Left ventricle myocardium inferior (tissue), 1 donor: Measurements from ENCODE around the gene HMGA1. TPM values are rescaled to one million over a fixed set of nuclear protein-coding genes. Genes with fewer than 3 reads are reported as not detected.

Experiments
- DNase-seq: peaks from one replicate; pipeline ENCODE4 v3.0.0-alpha.2; 2020
- H3K27ac ChIP-seq: fragments of 200-600 bp; replicated peaks from 2 replicates; pipeline ENCODE4 v1.8.0; 2021
- H3K27me3 ChIP-seq: fragments of 200-600 bp; 2 replicates; pipeline ENCODE4 v1.8.0; 2021; ENCODE audit warnings: low read depth
- H3K36me3 ChIP-seq: fragments of 200-600 bp; 2 replicates; pipeline ENCODE4 v1.8.0; 2021
- H3K4me1 ChIP-seq: fragments of 200-600 bp; 2 replicates; pipeline ENCODE4 v1.8.0; 2021
- H3K4me3 ChIP-seq: fragments of 200-600 bp; 2 replicates; pipeline ENCODE4 v1.8.0; 2021; ENCODE audit warnings: mild to moderate bottlenecking, moderate library complexity
- H3K9me3 ChIP-seq: fragments of 200-600 bp; replicated peaks from 2 replicates; pipeline ENCODE4 v1.8.0; 2021
- intact Hi-C: fragments of 100-400 bp; cut with micrococcal nuclease; formaldehyde crosslinking; loops from one replicate; pipeline ENCODE4 v1.11.0; 2022
- total RNA-seq: library from RNA; stranded (reverse); fragmentation: NEBNext Ultra II Directional; extraction: Animal tissue kit (Norgen Biotek cat#: 25700); gene quantifications from one replicate; pipeline ENCODE4 v1.2.1, GENCODE V29; 2021
- TF ChIP-seq, protein P1 (sequence below): fragments of 200-600 bp; IDR thresholded peaks from 2 replicates; pipeline ENCODE4 v1.8.0; 2021; ENCODE audit warnings: antibody characterized with exemption, mild to moderate bottlenecking, borderline replicate concordance
- donor health status: DM: no; HTN: yes; CAD: no; lungs with severe emphysema.

The HMGA1 gene
- total RNA-seq, 1 donor from 2014 or later: 46.7 TPM

- intact Hi-C loops: no loop called here
- peaks cover 20% of the 10 kb centered on the region for H3K36me3 ChIP-seq
- peaks cover 91% of the 10 kb centered on the region for H3K4me1 ChIP-seq
- H3K4me3 ChIP-seq: no peak overlapping the region
- peak overlapping the region; percentile 75 for H3K27ac ChIP-seq
- H3K27me3 ChIP-seq: no peaks in the 10 kb centered on the region
- TF ChIP-seq, protein P1, sequence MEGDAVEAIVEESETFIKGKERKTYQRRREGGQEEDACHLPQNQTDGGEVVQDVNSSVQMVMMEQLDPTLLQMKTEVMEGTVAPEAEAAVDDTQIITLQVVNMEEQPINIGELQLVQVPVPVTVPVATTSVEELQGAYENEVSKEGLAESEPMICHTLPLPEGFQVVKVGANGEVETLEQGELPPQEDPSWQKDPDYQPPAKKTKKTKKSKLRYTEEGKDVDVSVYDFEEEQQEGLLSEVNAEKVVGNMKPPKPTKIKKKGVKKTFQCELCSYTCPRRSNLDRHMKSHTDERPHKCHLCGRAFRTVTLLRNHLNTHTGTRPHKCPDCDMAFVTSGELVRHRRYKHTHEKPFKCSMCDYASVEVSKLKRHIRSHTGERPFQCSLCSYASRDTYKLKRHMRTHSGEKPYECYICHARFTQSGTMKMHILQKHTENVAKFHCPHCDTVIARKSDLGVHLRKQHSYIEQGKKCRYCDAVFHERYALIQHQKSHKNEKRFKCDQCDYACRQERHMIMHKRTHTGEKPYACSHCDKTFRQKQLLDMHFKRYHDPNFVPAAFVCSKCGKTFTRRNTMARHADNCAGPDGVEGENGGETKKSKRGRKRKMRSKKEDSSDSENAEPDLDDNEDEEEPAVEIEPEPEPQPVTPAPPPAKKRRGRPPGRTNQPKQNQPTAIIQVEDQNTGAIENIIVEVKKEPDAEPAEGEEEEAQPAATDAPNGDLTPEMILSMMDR: no peak
- peak; percentile 70 for DNase-seq
- H3K9me3 ChIP-seq: no peaks in the 10 kb centered on the region
These were observed 48.1 kb downstream of the HMGA1 start for GRCh38 chr6:34284563-34285447.

DNA sequence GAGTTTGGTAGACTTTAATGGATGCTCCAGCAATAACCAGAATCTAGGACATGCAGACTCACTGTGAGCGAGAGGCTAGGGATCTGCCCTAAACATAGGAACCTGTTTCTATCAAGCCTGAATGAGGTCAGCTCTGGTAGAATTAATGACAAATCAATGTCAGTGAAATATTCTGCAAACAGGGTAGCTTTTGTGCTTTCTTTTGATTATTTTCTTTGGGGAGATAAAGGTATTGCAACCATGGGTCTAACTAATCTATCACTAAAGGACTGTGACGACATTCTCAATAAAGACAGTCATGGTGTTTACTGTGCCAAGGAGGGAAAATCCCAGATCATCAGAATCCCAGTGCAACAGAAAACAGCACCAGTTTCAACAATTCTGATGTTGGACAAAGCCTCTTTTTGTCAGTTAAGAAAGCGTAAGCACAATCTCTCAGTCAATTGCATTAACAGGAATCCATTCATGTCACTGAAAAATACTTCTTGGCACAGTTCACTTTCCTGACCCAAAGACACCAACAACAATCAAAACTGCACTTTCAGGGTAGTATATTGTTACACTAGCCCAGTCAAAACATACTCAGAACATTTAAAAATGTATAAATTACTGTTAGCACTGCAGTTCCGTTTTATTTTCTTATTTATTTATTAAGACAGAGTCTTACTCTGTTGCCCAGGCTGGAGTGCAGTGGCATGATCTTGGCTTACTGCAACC lies 48.9 kb downstream of the HMGA1 start:
- TF ChIP-seq, protein P1: no peak
- intact Hi-C loops: no loop called here
- peaks cover 22% of the 10 kb centered on the region for H3K36me3 ChIP-seq
- H3K4me1 ChIP-seq: peaks cover 85% of the 10 kb centered on the region
- no peaks in the 10 kb centered on the region for H3K27me3 ChIP-seq
- DNase-seq: no peak
- peak overlapping the region; percentile 75 for H3K27ac ChIP-seq
- H3K4me3 ChIP-seq: no peak overlapping the region
- H3K9me3 ChIP-seq: no peaks in the 10 kb centered on the region

DNA sequence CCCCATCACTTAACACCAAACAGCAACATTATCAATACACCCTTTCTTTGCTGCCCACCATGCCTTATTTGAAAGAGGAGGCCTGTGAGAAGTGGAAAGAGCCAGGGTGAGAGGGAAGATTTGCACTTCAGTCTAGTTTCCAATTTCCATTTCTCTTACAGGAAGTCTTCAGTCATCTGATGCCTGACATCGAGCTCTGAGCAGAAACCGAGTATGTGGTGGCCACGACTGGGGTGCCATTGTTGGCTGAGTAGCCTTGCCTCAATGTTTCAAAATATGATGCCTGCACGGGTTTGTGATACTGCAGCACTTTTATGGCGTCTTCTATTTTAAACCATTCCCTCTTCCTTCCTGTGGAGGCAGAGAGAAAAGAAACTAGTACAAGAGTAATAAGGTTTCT lies 51.9 kb downstream of the HMGA1 start:
- Histone ChIP-seq H3K4me3 (no peak overlapping the region), H3K4me1 (peaks cover 72% of the 10 kb centered on the region), H3K36me3 (peaks cover 50% of the 10 kb centered on the region), H3K27me3 (no peaks in the 10 kb centered on the region), H3K27ac (peak overlapping the region; percentile 53), H3K9me3 (no peaks in the 10 kb centered on the region)
- DNase-seq: no peak
- TF ChIP-seq, protein P1: no peak
- intact Hi-C loops: no loop called here

- no peak for DNase-seq
- Histone ChIP-seq H3K4me3 (no peak overlapping the region), H3K27ac (peak overlapping the region; percentile 53), H3K27me3 (no peaks in the 10 kb centered on the region), H3K4me1 (peaks cover 72% of the 10 kb centered on the region), H3K36me3 (peaks cover 52% of the 10 kb centered on the region), H3K9me3 (no peaks in the 10 kb centered on the region)
- intact Hi-C loops: no loop called here
- TF ChIP-seq, protein P1: no peak
These were observed 52.5 kb downstream of the HMGA1 start for GRCh38 chr6:34289137-34289536.

GRCh38 chr6:34292954-34293353 lies 56.3 kb downstream of the HMGA1 start:
- Histone ChIP-seq H3K27me3 (no peaks in the 10 kb centered on the region), H3K27ac (peak overlapping the region; percentile 30), H3K36me3 (peaks cover 57% of the 10 kb centered on the region), H3K4me3 (no peak overlapping the region), H3K4me1 (peaks cover 58% of the 10 kb centered on the region), H3K9me3 (no peaks in the 10 kb centered on the region)
- TF ChIP-seq, protein P1: no peak
- intact Hi-C loops: no loop called here
- no peak for DNase-seq
